GM10266 (cell line): ENCODE measurements around the gene HAPLN2.

ENCODE experiments used
- DNase-seq: peaks from one replicate; pipeline ENCODE4 v3.0.0; 2012; ENCODE audit errors: extremely low spot score
- CTCF ChIP-seq: IDR thresholded peaks from 2 replicates; pipeline ENCODE4 v1.5.1; 2012; ENCODE audit warnings: mild to moderate bottlenecking, low read depth; ENCODE audit not compliant: control insufficient read depth, insufficient read depth; ENCODE audit errors: missing control alignments

The HAPLN2 gene

DNA sequence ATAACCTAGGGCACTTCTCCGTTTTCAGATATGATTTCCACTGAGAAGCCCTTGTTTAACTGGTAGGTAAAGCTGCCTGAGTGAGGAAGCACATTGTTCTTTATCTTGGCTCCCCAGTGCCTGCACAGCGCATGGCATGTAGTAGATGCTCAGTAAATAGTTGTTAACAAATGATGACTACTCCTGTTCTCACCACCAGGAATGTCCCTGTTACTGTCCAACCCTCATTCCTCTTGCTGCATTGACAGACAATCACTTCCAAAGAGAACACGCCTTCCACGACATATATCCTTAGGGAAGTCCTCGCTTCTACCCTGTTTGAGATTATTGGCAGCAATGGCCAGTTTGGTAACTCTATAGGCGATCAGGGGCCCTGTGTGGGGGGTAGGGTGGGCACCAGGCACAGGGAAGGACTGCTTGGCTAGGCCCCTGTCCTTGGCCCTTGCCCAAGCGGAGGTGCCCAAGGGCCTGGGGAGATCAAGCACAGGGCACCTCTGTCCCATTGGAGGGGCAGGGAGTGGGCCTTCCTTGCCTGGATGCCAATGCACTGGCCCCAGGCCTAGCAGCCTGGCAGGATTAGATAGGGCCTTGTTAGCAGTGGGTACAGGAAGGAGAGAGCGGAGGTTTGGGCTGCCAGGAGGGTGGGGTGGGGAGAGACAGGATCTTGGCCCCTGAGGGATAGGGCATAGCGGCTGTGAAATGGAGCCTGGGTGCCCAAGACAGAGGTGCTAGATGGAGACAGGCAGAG is 47.8 kb downstream of the HAPLN2 start:
- no peak for DNase-seq
- no peak for TF ChIP-seq CTCF

- TF ChIP-seq CTCF = no peak
- no peak for DNase-seq
These were observed 48.4 kb downstream of the HAPLN2 start for GRCh38 chr1:156667610-156667967.

GRCh38 chr1:156667968-156668709 is 48.9 kb downstream of the HAPLN2 start:
- TF ChIP-seq CTCF = no peak
- no peak for DNase-seq

- DNase-seq = no peak
- no peak for TF ChIP-seq CTCF
These were observed 49.8 kb downstream of the HAPLN2 start for GRCh38 chr1:156668801-156669637.

- no peak for DNase-seq
- no peak for TF ChIP-seq CTCF
These were observed 50.6 kb downstream of the HAPLN2 start for GRCh38 chr1:156669794-156670193.

- TF ChIP-seq CTCF = no peak
- DNase-seq = no peak
These were observed 51.1 kb downstream of the HAPLN2 start for GRCh38 chr1:156670359-156670758.
